GM21786 (cell line): ENCODE measurements around the gene SENP8.

Experiments
- ATAC-seq: cut with Tn5 transposase; IDR thresholded peaks from one replicate; pipeline ENCODE4 v1.9.1; 2021; ENCODE audit not compliant: unreplicated experiment

The SENP8 gene

DNA sequence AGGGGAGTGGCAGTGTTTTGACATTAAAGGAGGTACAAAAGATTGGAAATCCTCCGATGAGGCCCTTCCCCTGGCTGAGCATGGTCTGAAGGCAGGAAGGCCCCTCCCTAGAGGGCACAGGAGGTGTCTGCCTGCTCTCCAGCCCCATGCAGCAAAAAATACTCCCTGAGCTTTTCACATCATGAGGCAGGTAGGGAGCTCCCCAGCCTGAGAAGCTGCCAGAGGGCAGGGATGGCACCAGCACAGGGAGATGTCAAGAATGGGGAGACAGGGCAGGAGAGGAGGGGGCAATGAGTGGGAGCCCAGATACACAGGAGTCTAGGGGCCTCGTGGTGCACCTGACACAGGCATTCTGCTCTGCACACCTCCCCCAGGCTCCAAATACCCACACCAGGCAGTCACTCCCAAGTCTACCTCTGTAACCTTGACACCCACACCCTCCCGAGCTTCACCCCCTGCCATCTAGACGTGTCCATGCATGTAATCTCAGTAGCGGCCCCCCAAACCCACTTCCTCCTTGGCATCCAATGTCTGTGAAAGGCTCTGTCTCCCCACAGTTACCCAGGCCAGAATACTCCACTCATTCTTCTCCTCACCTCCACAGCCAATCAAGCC lies 56.5 kb downstream of the SENP8 start:
- no peak for ATAC-seq

- ATAC-seq = no peak
These were observed 57.2 kb downstream of the SENP8 start for GRCh38 chr15:72175186-72176044.

- no peak for ATAC-seq
These were observed 58.0 kb downstream of the SENP8 start for GRCh38 chr15:72176159-72176558.

GRCh38 chr15:72176743-72177142 lies 58.5 kb downstream of the SENP8 start:
- ATAC-seq = no peak

- ATAC-seq = no peak
These were observed 60.9 kb downstream of the SENP8 start for GRCh38 chr15:72178976-72179585.

DNA sequence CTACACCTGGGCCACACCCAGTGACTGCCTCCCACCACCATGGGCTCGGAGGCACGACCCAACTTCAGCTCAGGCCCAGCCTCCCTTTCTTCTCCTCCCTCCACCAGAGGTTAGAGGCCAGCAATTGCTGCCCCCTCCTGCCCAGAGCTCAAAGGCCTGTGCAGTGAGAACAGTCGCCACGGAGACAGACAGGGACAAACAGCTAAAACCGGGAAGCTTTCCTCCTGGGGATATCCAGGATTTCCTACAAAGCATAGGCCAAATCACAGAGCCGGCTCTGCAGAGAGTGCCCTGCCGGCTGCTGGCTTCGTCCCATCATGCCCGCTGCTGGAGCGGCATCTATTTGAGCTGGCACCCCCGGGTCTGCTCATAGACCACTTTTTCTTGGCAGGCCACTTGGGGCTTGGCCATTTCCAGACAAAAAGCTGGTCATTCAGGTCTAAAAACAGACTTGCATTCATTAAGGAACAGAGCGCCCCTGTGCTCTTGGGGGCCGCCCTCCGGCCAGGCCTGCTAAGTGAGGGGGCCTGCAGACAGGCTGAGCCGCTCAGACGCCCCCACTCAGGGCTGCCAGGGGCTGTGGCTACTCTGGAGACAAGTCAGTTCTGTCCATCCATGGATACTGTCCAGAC lies 61.9 kb downstream of the SENP8 start:
- no peak for ATAC-seq

- no peak for ATAC-seq
These were observed 62.6 kb downstream of the SENP8 start for GRCh38 chr15:72180761-72181324.

- ATAC-seq = no peak
These were observed 64.0 kb downstream of the SENP8 start for GRCh38 chr15:72182244-72182643.

- no peak for ATAC-seq
These were observed 64.5 kb downstream of the SENP8 start for GRCh38 chr15:72182673-72183072.

- ATAC-seq = no peak
These were observed 65.6 kb downstream of the SENP8 start for GRCh38 chr15:72183781-72184164.

- ATAC-seq = no peak
These were observed 66.1 kb downstream of the SENP8 start for GRCh38 chr15:72184165-72184811.

DNA sequence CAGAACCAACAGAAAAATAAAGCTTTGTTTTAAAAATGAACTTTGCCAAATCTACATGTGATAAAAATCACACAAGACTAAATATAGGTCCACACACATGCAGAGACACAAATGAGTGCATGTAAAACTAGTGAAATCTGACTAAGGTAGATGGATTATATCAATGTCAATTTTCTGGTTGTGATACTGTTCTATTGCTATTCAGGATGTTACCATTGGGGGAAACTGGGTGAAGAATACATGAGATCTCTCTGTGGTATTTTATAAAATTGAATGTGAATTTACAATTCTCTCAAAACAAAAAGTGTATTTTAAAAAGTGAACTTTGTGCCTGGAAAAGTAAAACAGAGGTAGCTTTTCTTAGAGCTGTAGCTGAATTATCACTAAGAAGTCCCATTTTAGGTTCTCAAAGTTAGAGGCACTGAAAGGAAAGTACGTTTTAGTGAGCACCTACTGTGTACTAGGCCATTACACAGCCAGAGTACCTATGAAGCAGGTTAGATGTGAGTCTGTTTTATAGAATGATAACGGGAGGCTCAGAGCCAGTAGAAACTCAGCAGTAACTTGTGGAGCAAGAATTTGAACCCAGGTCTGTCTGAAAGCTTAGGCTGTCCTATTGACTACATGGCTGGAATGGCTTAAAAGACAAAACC lies 71.2 kb downstream of the SENP8 start:
- ATAC-seq = no peak

GRCh38 chr15:72192416-72192815 lies 74.2 kb downstream of the SENP8 start:
- no peak for ATAC-seq
